ENCODE results near the gene DYNC2H1. TPM values are rescaled to one million over a fixed set of nuclear protein-coding genes. Genes with fewer than 3 reads are reported as not detected.

The DYNC2H1 gene
- total RNA-seq, 1 donor from 2014 or later, result 61.1 TPM

GRCh38 chr11:103274025-103274424, 164.8 kb downstream of the DYNC2H1 start:
- H3F3A ChIP-seq (ENCODE audit: low read depth), result no peaks in the 10 kb centered on the region
- DNase-seq (ENCODE audit: low spot score), result no peak
- no peak overlapping the region for H3K27ac Mint-ChIP-seq
- H3K4me1 ChIP-seq, result no peaks in the 10 kb centered on the region
- no peaks in the 10 kb centered on the region for H3K27me3 Mint-ChIP-seq (ENCODE audit: insufficient read depth, low read depth)
- H3K9me3 Mint-ChIP-seq, result no peaks in the 10 kb centered on the region
- H3K4me2 ChIP-seq, result no peak overlapping the region
- no peak overlapping the region for H3K4me3 Mint-ChIP-seq
- H3K9me3 ChIP-seq (ENCODE audit: low read depth), result no peaks in the 10 kb centered on the region
- H3K36me3 ChIP-seq, result peaks cover 4% of the 10 kb centered on the region
- peaks cover 3% of the 10 kb centered on the region for H3K36me3 Mint-ChIP-seq
- no peak overlapping the region for H3K4me3 ChIP-seq
- H3K27me3 ChIP-seq, result no peaks in the 10 kb centered on the region
- no peaks in the 10 kb centered on the region for H4K20me1 ChIP-seq (ENCODE audit: low read depth)
- H2AFZ ChIP-seq (replicated peaks), result no peak overlapping the region
- no peak overlapping the region for H3K27ac ChIP-seq
- no peaks in the 10 kb centered on the region for H3K79me2 ChIP-seq (ENCODE audit: low read depth)
- TF ChIP-seq EZH2 (IDR thresholded peaks at IDR 0.05) (no peak), EZH2phosphoT487 (IDR thresholded peaks at IDR 0.05) (no peak), CTCF (IDR thresholded peaks at IDR 0.05) (no peak)
- no peaks in the 10 kb centered on the region for H3K4me1 Mint-ChIP-seq
- no peak overlapping the region for H3K9ac ChIP-seq

- no peaks in the 10 kb centered on the region for H3K27me3 Mint-ChIP-seq (ENCODE audit: insufficient read depth, low read depth)
- Histone ChIP-seq H4K20me1 (ENCODE audit: low read depth) (no peaks in the 10 kb centered on the region), H3K27me3 (no peaks in the 10 kb centered on the region), H3K79me2 (ENCODE audit: low read depth) (no peaks in the 10 kb centered on the region), H3K4me2 (no peak overlapping the region), H3F3A (ENCODE audit: low read depth) (no peaks in the 10 kb centered on the region), H2AFZ (replicated peaks) (no peak overlapping the region), H3K4me3 (no peak overlapping the region), H3K4me1 (no peaks in the 10 kb centered on the region), H3K9ac (no peak overlapping the region), H3K27ac (no peak overlapping the region), H3K9me3 (ENCODE audit: low read depth) (no peaks in the 10 kb centered on the region), H3K36me3 (no peaks in the 10 kb centered on the region)
- no peaks in the 10 kb centered on the region for H3K4me1 Mint-ChIP-seq
- H3K4me3 Mint-ChIP-seq, result no peak overlapping the region
- H3K9me3 Mint-ChIP-seq, result no peaks in the 10 kb centered on the region
- no peak for DNase-seq (ENCODE audit: low spot score)
- no peak for TF ChIP-seq EZH2 (IDR thresholded peaks at IDR 0.05)
- no peak for TF ChIP-seq EZH2phosphoT487 (IDR thresholded peaks at IDR 0.05)
- TF ChIP-seq CTCF (IDR thresholded peaks at IDR 0.05), result no peak
- H3K36me3 Mint-ChIP-seq, result no peaks in the 10 kb centered on the region
- no peak overlapping the region for H3K27ac Mint-ChIP-seq
Measured at GRCh38 chr11:103279821-103280220, 170.6 kb downstream of the DYNC2H1 start.

GRCh38 chr11:103281301-103281700, 172.1 kb downstream of the DYNC2H1 start:
- Mint-ChIP-seq H3K27me3 (ENCODE audit: insufficient read depth, low read depth) (no peaks in the 10 kb centered on the region), H3K27ac (no peak overlapping the region), H3K4me3 (no peak overlapping the region), H3K4me1 (no peaks in the 10 kb centered on the region), H3K36me3 (no peaks in the 10 kb centered on the region), H3K9me3 (no peaks in the 10 kb centered on the region)
- Histone ChIP-seq H3K4me1 (no peaks in the 10 kb centered on the region), H3F3A (ENCODE audit: low read depth) (no peaks in the 10 kb centered on the region), H3K79me2 (ENCODE audit: low read depth) (no peaks in the 10 kb centered on the region), H3K9me3 (ENCODE audit: low read depth) (no peaks in the 10 kb centered on the region), H4K20me1 (ENCODE audit: low read depth) (no peaks in the 10 kb centered on the region), H3K27me3 (no peaks in the 10 kb centered on the region), H3K4me2 (no peak overlapping the region), H3K4me3 (no peak overlapping the region), H3K36me3 (no peaks in the 10 kb centered on the region), H2AFZ (replicated peaks) (no peak overlapping the region), H3K9ac (no peak overlapping the region), H3K27ac (no peak overlapping the region)
- DNase-seq (ENCODE audit: low spot score), result no peak
- no peak for TF ChIP-seq EZH2 (IDR thresholded peaks at IDR 0.05)
- TF ChIP-seq CTCF (IDR thresholded peaks at IDR 0.05), result no peak
- TF ChIP-seq EZH2phosphoT487 (IDR thresholded peaks at IDR 0.05), result no peak
